22Rv1 (cell line): ENCODE data around the gene RALGPS1.

Source experiments
- ZFX ChIP-seq: fragments of 450-650 bp; IDR thresholded peaks from 2 replicates; pipeline ENCODE4 v1.6.1; 2017; ENCODE audit warnings: antibody characterized with exemption, borderline replicate concordance
- TF ChIP-seq, protein P1 (sequence below): fragments of 450-650 bp; IDR thresholded peaks from 2 replicates; pipeline ENCODE4 v1.5.1; 2017; ENCODE audit warnings: mild to moderate bottlenecking

DNA sequence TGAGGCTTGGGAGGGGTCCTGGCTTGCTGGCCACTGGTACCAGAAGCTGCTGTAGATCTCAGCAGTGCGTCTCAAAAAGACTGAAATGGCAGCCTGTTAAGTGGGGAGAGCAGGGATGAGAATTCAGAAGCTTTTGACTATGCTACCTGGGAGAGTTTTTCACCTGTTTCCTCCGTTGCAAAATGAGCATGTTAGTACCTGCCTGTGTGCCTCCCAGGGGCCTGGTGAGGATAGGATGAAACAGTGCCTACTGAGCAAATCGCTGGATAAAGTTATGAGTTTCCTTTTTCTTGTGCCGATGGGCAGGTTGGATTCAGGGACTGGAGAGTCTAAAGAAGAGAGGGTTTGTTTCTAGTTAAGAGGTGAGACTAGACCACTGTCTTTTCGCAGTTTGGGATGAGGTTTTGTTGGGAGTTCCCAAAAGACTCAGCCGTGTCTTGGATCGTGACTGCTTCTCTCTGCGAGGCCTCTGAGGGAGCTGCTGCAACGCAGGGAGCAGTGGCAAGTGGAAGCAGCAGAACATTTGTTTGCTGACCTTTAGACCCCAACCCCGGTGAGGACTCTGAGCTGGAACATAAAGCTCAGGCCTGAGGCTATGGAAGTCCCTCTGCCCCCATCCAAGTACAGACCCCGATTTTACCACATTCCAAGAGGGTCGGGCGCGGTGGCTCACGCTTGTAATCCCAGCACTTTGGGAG, 1.4 kb downstream of the RALGPS1 start:
- TF ChIP-seq, protein P1, sequence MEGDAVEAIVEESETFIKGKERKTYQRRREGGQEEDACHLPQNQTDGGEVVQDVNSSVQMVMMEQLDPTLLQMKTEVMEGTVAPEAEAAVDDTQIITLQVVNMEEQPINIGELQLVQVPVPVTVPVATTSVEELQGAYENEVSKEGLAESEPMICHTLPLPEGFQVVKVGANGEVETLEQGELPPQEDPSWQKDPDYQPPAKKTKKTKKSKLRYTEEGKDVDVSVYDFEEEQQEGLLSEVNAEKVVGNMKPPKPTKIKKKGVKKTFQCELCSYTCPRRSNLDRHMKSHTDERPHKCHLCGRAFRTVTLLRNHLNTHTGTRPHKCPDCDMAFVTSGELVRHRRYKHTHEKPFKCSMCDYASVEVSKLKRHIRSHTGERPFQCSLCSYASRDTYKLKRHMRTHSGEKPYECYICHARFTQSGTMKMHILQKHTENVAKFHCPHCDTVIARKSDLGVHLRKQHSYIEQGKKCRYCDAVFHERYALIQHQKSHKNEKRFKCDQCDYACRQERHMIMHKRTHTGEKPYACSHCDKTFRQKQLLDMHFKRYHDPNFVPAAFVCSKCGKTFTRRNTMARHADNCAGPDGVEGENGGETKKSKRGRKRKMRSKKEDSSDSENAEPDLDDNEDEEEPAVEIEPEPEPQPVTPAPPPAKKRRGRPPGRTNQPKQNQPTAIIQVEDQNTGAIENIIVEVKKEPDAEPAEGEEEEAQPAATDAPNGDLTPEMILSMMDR = no peak
- no peak for TF ChIP-seq ZFX
